ENCODE measurements around the gene CTXND1.

CTXND1 gene

DNA sequence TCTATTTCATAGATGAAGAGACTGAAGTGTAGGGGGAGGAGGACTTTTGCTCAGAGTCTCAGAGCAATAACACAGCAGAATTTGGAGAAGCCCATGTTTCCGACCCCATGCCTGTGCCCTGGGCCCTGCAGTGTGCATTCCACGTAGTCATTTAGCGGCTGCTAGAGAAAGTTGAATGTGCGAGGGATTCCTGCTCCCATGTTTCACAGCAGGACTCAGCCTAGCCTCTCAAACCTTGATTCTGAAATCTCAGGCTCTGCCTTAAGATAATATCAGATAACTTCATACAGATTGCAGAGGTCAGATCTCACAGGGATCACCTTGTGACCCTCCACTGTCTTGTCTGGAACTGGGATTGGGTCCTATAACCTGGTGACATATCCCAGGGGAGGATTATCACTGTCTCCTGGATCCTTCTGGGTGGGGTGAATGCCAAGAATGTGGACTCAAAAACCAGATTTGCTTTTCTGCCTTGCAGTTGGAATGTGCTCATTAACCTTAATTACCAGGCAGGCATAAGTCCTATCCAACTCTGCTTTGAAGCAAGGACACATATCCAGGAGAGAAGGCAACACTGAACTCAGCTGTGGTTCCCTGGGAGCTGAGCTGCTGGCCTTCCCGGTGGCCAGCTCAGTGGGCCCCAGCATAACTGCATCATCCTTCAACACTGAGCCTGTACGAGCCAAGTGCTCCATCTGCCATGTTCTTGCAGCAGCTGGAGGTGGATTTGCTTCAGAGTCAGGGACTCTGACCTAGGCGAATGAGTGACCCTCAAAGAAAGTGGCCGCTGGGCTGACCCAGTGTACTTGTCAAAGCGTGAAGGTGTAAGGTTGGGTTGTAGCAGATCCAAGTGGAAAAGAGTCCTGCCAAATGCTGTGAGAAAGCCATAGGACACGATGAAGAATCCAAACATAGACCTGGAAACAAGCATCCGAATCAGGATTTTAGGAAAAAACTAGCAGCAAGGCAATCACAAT lies 43.0 kb downstream of the CTXND1 start:
- DNase-seq: no peak

DNA sequence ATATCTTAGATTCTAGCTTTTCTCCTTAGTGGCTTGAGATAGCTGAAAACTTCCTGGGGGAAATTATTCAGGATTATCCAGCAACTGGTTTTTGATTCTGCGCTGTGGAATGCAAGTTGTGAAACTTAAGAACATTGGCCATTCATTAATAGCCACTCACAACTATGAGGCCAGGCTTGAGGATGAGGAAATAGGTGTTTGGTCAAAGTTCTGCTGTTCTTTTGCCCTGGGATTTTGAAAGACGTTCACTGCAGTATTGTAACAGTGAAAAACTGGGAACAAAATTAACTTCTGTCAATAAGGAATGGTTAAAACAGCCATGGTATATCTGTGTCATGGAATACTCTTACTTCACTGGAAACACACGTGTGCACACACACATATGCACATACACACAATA lies 44.1 kb downstream of the CTXND1 start:
- no peak for DNase-seq

DNA sequence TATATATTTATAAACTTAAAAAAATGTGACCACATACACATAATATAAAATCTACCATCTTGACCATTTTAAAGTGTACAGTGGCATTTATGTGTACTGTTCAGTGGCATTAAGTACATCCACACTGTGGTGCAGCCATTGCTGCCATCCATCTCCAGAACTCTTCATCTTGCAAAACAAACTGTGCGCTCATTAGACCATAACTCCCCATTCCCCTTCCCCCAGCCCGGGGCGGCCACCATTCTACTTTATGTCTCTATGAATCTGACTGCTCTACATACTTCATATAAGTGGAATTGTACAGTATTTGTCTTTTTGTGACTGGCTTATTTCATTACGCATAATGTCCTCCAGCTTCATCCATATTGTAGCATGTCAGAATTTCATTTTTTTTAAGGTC lies 47.8 kb downstream of the CTXND1 start:
- no peak for DNase-seq

DNA sequence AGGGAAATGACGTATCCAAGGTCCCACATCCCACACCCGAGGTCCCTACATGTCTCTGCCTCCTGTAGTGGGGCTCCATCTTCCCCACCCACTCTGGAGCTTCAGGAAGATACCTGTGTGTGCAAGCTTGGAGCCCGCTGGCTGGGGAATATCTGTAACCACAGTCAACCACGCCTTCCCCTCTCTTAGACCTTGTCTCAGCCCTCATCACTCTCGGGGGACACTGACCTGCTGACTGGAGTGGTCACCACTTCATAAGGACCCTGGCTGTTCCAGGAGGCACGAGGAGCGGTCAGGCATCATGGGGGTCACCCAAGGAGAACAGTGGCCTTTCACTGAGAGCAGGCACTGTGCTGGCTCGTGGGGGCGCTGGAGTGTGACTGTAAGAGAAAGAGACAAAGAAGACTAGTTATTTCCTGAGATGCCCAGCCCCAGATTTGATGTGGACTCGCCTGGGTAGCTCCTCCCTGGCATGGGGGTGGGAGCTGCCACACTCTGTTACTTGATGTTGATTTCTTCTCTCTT lies 48.6 kb downstream of the CTXND1 start:
- no peak for DNase-seq

DNA sequence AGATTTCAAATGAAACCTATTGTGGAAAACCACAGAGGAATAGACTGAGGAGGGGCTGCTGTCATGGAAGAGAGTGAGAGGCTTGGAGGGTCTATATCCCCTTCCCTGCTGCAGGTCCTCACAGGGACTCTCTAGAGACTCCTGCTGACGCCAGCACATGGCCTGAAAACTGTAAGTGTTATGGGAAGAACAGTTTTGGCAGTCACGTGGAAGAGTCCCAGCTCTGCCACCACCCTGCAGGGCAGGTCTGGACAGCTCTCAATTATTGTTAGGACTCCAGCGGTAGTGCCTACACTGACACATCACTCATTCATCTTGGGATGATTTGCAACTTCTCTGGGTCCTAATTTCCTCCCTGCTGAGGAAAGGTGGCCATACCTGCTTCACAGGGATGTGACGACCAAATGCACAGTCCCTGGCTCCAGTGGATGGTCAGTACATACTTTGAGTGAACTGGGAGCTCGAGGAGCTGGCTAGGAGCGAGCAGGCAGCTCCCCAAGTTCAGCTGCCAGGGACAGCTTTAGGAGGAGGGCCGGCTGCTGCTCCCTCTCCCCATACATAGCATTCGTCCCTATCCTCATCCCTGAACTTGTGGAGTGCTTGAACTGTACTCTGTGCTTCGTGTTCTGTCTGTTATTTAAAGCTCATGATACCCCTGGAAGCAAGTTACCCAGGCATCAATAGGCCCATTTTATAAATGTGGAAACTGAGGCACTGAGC lies 49.2 kb downstream of the CTXND1 start:
- DNase-seq: no peak

DNA sequence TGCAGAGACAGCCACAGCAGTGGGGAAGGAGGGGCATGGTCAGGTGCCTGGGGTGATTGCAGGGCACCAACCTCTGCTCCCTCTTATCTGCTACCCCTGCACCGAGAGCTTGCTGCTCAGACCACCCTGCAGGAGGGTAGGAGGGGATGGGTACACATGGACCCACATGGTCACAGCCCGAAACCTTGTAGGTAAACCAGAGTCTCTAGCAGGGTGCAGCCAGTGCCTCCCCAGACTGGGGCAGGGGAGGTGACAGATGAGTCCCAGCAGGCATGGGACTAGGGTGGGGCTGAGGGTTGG lies 50.0 kb downstream of the CTXND1 start:
- no peak for DNase-seq

DNA sequence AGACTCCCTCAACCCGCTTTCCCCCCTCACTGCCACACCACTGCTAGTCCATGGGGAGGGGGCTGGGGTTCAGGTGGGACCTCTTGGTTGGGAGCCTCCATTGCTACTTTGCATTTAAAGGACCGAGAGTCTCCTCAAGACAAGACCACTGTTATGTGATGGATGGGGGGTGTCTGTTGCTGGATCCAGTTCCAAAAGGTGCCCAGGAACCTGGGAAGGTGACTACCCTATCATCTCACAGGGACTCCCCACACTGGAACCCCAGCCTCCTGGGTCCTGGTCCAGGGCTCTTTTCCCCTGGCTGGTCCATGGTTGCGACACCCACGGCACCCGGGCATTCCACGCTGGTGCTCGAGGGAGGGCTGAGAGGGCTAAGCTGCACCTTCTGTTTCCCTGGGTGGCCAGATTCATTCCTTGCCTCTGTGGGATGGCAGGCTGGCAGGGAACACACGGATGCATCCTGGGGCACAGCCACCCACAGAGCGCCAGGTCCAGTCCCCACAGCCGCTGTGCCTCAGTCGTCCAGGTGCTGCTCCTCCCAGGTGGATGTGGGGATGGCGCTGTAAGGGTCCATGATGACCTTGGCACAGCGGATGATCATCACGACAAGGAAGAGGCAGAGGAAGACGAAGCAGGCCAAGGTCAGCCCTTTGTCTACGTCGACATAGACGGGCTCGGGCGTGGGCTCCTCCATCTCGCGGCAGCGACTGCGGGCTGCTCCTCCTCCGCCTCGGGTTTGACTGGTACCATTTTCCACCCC lies 50.6 kb downstream of the CTXND1 start:
- DNase-seq: no peak

DNA sequence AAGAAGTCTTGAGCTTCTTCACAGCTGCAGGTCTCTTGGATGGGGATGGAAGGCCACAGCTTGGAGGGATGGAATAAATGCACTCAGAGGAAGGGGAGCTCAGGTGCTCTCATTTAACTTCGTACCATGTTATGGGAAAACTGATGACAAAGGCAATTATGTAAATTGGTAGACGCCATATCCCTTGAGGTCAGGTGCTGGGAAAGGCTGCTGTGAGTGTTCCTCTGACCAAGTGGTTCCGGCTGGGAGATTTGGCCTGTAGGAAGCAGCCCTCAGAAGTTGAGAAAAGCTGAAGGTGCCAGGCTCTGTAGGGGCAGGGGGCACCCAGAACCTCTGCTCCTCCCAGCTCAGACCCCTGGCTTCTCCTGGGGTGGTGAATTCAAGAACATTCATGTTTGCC lies 52.1 kb downstream of the CTXND1 start:
- DNase-seq: no peak

DNA sequence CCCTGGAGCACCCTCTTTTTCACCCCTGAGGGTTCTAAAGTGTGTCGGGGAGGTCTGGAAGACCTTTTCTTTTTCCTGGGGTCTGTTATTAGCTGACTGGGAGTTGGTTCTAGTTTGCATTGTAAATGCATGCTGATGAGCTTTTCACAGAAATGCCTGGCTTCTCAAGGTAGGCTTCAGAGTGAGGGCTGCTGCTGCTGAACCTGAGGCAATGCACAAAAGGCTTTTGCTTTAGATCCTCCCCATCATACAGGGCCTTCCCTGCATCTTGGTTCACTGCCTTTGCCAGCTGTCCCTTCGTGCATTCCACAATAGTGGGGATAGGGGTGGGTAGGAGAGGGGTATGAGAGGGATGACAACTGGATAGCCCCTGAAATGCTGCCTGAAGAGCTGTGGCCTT lies 52.6 kb downstream of the CTXND1 start:
- no peak for DNase-seq

DNA sequence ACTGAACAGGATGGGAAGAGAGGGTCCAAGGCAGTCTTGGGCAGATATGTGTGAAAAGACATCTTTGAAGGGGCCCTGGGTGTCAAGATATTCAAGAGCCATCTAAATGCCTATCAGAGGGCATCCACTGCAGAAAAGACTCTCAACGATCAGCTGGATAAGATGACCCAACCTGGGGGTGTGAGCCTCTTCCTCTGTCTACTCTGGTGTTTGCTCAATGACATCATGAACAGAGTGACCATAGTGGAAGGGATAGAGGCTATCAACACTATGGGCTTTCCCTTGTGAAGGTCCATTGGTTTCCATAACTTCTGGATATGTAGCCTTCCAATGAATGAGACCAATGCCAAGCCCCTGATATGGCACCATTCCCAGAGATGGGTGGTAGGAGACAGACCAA lies 57.1 kb downstream of the CTXND1 start:
- no peak for DNase-seq

DNA sequence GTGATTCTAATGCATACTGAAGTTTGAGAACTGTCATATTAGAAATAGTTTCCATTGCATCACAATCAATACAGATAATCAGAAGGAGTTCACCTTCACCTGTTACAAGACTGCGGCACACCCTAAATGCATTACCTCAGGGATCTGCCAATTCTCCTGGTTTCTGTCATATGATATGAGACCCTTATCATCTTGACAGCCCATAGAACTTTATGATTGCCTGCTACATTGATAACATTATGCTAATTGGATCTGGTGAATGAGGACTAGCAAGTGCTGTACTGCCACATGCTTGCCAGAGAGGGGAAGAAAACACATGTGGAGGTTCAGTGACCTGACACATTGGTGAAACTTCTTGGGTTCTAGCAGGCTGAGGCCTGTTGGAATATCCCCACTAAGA lies 57.8 kb downstream of the CTXND1 start:
- no peak for DNase-seq

DNA sequence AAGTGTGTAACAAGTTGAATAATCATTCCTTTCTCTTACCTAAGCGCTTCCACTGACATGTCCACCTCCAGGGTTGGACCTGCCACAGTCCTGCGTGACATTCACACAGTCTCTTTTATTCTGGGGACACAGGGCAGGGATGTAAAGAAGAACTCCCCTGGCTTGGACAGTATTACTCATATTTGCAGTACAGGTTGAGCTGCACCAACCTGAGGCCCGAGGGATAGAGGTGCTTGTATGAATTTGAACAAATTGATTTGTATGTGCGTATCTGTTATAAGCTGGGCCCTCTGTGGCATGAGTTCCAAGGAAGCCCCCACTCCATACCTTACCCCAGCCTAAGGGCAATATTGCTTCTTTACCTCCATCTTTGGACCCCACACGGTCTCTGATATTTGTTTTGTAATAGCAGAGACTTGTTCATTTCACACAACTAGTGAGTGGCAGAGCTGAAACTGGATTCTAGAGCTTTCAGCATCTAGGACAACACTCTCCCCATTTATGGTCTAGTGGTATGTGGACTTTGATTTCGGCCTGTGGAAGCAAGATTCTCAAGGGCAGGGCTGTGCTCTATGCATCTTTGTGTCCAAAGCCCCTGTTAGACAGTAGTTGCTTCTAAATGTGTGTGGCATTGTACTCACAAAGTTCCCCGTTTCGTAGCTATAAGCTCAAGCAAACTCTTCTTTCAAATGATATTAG lies 60.0 kb downstream of the CTXND1 start:
- no peak for DNase-seq

DNA sequence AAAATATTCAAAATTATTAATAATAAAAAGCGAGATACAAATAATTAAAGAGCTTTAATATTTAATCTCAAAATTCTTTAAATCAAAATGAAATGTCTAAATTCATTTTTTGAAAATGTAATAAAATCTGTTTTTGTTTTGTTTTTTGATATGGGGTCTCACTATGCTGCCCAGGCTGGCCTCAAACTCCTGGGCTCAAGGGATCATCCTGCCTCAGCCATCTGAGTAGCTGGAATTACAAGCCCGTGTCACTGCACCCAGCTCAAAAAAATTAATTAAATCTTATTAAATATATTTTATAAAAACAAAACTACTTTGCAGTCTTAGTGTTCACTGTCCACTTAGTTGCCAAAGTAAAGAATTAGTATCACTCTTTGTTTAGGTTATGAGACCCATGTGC lies 60.8 kb downstream of the CTXND1 start:
- DNase-seq: no peak

DNA sequence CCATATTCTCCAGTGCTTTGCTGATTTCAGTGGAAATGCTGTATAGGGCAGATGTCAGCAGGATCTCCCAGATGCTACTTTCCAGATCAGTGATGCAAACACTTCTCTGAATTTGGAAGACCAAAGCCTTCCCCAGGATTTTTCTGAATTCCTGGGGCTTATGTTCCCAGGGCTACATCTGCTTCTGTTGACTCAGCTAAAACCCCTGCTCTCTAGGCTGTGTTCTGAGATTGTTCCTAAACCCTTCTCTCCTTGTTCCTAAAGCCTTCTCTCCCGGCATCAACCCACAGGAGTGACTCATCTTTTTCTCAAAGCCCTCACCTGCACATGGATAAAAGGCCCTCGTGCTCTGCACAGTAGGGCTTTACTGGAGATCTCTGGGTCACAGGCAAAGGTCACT lies 63.8 kb downstream of the CTXND1 start:
- no peak for DNase-seq

DNA sequence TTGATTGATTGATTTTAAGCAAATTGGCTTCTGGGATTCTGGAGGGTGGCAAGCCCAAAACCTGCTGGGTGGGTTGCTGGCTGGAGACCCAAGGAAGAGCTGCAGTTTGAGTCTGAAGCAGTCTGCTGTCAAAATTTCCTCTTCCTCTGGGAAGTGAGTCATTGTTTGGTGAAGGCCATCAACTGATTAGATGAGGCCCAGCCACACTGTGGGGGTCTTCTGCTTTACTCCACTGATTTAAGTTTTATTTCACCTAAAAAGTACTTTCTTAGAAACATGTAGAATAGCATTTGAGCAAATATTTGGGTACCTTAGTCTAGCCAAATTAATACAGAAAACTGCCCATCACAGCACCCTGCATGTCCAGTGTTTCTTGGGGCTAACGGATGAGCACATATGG lies 65.4 kb downstream of the CTXND1 start:
- DNase-seq: no peak

DNA sequence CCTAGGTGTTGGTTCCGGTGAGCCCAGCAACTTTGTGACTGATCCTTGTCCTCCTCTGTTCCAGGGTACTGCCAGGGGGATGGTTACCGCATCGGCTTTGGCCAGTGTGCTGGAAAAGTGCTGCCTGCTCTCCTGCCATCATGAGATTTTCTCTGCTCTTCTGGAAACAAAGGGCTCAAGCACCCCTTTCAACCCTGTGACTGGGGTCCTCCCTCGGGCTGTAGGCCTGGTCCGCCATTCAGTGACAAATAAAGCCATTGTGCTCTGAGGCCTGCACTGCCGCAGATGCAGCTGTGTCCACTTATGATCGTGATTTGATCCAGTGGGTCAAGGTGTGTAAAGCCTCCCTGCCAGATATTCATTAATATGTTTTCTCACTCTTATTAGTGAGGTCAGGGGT lies 65.9 kb downstream of the CTXND1 start:
- no peak for DNase-seq

DNA sequence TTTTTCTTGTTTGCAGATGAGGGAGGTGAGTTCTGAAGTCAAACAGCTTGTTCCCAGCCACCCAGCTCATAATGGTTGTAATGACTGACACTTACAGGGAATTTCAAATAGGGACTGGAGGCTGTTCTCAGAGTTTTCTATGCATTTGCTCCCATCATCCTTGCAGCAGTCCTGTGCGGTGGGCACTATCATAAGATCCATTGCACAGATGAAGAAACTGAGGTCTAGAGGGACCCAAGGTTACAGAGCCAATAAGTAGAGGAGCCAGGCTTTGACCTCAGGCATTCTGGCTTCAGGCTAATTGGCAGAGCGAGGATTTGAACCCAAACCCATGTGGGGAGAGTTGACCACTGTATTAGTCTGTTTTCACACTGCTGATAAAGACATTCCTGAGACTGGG lies 66.9 kb downstream of the CTXND1 start:
- no peak for DNase-seq

DNA sequence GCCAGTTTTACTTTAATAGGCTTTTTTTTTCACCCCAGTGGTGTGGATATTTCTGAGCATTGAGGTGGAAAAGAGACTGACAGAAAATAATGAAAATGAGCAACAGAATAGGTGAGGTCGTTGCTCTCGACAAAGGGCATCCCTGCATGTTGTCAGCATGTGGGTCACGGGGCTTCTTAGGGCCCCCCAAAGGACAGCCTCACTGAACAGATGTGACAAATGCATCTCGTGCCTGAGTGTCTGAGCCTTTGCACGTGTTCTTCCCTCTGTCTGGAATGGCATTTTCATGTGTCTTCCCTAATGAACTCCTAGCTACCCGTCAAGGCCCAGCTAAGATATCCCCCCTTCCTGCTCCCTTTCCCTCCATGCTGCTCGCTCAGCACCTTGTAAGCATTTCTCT lies 67.5 kb downstream of the CTXND1 start:
- DNase-seq: no peak

DNA sequence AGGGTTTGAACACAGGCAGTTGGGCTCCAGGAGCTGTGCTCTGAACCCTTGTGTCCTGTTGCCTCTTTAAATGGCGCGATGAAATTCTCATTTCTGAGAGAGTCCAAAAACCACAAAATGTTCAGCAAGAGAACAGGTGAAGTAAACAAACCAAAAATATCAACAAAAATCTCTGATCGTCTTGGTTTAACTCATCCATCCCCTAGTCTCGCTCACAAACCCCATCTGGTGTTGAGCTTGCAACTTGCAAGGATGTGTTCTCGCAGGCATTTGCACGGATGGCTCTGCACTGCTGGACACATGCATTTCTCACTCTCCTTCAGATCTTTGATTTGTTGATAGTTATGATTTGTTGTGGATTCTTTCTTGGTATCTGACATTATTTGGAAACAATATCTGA lies 68.1 kb downstream of the CTXND1 start:
- no peak for DNase-seq

DNA sequence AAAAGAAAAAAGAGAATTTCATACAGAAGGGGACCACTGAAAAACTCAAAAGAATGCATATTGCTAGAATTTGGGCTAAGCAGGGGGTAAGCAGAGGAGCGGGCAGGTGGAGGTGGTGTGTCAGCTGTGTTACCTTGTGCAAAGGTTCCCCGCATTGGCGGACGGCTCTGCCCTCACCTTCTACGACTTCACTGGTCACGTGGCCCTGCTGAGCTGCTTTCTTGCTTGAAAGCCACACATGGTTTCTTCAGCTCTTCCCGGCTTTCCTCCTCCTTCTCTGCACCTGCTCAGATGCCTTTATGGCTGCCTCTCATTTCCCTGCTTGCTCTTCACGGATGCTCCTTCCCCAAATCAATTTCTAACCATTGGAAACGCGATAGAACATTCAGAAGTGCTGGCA lies 68.7 kb downstream of the CTXND1 start:
- no peak for DNase-seq

DNA sequence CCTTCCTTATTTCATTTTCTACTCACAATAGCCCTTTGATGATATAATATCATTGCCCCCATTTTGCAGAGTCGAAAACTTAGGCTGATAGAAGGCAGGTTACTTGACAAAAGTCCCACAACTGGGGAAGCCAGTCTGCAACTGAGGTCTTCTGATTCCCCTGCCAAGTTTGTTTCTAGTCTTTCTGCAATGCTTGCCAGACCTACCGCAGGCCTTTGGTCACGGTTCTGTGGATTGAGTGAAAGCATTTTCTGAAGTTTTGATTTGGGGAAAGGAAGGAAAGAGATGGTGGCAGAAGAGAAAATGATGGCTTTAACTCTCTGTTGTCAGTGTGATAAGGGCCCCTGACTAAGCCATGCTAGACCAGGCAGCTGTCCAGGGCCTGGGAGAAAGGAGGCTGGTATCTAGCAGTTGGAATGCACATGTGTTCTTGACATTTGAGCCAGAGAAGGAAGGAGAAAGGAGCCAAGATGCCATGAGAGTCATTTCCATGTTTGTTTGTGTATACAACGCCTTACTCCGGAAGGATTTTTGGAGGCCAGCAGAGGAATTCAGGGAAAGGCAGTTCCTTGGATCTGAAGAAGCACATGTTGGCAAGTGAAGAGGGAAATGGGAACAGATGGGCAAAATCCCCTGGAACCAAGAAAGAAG lies 69.3 kb downstream of the CTXND1 start:
- no peak for DNase-seq

DNA sequence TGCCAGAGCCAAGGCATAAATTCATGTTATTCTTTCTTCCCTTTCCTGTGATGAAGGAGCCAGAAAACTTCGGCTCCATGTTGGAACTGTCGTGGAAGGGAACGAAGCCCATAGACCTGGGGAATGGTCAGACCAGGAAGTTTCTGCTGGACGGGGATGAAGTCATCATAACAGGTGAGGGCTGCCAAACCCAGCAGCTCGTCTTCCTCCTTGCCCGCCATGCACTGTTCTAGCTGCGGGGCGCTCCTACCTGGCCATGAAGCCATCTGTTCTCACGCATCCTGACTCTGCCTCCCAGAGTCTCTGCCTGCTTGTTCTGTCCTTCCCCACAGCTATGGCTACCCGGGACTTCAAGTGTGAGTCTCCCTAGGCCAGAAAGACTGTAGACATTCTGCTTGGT lies 71.0 kb downstream of the CTXND1 start:
- no peak for DNase-seq
